CMK (cell line): ENCODE data around the gene HS3ST1.

Experiments used
- DNase-seq: peaks from one replicate; pipeline ENCODE4 v3.0.0-alpha.2; 2010; ENCODE audit warnings: low read depth

HS3ST1 gene

DNA sequence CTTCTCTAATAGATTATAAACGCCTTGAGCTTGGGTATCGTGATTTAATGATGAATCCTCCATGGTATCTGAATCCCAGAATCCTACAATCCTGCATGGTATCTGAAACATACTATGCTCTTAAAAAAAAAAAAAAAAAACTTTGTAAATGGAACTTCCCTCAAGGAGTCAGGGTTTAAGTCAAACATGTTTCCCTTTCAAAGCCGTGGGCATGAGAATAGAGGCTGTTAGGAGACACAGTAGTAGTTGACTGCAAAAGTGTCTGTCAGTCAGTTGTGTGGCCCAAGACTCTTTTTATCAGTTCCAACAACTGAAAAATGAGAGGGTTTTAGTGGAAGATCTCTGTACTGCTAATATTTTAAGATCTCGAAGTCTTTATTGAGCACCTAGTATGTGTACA is 2.4 kb upstream of the HS3ST1 start:
- DNase-seq: no peak

DNA sequence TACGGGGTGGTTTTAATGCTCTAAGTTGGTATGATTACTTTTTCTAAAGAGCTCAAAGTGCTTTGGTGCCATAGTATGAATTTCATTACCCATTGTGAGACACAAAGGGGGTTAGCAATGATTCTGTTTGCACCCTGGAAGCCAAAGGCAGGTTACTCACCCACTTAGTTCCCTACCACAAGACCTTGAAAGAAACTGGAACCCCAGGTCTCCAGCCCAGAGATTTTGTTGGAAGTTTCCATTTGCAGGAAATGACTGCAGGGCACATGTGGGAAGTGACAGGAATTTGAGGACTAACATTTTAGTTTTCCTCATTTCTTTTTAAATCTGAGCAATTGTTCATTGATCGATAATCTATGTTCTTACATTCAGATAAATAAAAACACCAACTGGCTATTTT is 1.8 kb upstream of the HS3ST1 start:
- no peak for DNase-seq

DNA sequence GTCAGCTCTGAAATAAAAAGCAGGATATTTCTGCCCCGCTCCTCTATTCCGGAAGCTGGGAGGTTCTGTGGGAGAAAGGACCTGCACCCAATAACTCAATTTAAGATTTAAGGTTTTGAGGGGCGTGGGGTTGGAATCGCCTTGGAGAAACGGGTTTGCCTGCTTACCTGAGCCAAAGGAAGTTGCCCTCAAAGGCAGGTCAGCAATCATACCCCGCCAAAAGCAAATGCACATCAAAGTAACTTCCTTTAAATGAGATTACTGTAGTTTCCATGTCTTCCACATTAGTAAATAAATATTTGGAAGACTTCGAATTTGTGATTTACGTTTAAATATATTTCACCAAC is 978 bp upstream of the HS3ST1 start:
- no peak for DNase-seq

DNA sequence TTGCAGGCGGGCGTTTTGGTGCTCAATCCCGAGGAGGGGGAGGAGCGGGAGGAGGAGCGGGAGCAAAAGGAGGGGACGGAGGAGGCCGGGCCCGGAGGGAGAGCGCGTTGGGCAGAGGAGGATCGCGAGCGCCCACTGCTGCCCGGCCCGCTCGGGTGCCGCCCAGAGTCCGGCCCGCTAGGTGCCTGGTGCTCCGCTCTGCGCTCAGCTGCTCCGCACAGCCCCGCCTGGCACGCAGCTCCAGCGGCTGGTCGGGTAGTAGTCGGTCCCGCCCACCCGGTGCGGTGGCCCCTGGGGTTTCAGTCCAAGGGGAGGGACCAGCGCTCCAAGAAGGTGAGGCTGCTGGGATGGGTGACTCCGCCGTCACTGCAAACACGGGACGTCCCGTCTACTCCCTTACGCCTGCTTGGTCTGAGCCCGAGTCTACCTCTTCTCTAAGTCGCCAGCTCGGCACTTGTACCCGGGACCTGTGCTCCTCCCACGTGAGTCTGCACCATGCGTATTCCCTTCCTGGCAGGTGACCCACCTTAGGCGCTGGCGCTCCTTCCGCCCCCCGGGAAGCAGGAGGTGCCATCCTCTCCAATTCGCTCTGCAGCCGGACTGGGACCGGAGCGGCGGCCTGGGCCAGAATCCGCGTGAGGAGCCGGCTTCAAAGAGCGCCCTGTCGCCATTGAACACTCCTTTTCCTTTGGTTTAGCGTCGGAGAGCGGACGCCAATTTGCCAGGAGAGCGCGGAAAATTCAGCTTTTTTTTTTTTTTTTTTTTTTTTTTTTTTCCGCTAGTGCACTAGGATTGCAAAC is 405 bp upstream of the HS3ST1 start:
- no peak for DNase-seq

DNA sequence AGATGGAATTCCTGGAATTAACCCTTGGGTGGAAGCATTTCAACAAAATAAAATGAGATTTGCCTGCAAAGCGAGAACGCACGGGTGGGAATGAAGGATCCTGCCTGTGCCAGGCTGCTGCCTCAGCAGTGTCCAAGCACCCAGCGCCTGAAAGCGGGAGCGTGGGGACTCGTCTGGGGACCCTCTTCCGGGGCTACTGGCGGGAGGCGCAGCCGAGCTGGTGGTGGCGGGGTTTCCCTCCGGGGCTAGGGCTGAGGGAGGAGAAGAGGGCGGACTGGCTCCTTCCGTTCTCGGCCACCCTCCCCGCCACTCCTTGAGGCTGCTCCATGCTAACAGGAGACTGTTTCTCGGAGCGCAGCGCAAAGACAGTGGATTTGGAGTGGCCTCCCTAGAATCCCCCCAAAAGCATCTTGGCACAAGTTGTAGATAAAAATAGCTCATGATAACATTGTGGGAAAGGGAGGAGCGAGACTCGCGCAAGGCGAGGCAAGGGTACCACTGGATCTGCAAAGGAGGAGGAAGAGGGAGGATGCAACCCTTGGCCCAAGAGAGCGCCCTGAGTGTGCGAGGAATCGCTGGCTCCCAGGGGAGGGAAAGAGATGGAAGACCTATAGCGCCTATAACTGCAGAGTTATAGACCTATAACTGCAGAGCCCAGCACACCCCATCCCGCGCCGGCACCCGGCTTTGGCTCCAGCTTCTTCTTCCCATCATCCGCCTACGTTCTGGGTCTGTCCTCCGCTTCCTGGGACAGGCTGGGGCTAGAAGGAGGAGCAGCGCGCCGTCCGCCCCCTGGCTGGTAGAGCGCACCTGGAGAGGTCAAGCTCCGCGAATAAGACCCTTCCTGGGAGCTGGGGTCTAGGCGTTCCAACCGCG is 1.3 kb downstream of the HS3ST1 start:
- DNase-seq: no peak

DNA sequence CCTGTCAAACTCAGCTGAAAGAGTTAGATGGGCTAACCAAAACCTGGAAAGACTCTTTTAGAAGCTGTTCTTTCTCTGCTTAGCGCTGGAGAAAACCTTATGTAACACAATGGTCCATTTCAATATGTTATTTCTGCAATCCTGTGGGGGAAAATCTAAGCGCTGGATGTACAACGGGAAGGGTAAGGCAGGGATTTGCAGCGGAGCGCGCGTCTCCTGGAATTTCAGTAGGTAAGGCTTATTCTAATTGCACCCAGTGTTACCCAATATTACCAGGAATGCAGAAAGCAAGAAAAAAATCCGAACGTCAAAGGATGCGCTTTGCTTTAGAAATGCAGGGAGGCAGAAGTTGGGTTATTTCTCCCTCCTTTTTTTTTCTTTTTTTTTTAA is 2.0 kb downstream of the HS3ST1 start:
- DNase-seq: no peak

DNA sequence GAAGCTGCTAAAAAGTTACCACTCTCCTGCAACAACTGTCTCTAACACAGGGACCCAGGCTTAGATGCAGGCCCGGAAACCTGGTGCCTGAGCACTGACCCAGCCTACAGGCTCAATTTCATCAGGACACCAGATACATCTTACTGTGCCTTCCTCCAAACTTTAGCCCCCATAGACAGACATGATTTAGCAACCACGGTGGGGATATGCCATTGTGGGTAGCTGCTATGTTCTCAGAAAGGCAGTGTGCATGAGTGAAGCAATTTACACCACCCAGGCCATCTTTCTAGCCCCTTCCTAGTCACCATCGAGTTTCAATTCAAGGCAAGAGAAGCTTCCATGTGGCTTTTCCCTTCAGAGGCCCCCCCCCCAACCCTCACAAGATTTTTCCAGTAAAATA is 2.7 kb downstream of the HS3ST1 start:
- no peak for DNase-seq

DNA sequence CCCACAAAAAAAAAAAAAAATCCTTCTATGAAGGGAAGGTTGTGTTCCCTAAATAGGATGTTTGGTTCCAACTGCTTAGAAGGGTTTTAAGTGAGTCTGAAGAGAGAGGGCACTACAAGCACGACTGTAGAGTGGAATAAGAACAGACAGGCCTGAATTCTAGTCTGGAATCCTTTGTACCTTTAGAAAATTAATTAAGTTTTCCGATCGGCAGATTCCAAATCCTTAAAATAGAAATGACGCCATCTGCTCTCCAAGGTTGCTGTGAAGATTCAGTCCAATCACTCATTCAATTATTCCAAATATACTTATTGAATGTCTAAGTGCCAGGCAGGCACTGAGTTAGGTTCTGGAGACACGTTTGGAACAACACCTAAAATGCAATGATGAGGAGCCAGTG is 3.8 kb downstream of the HS3ST1 start:
- no peak for DNase-seq

DNA sequence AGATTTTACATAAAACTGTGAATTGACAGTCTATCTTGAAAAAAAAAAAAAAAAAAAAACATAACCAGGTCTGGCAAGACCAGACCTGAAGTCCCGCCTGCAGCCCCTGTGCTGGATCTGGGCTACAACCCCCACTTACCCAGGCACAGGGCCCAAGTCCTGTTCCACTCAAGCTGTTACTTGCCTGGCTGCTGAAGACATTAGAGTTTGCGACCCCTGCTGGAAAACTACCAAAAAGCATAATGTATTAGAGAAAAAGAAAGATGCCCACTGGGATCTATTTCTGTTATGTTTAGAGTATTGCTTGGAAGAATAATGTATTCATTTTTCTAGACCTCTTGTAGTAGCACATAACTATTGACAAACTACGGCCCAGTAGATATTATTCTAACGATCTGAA is 4.7 kb downstream of the HS3ST1 start:
- peak; percentile 4 for DNase-seq

DNA sequence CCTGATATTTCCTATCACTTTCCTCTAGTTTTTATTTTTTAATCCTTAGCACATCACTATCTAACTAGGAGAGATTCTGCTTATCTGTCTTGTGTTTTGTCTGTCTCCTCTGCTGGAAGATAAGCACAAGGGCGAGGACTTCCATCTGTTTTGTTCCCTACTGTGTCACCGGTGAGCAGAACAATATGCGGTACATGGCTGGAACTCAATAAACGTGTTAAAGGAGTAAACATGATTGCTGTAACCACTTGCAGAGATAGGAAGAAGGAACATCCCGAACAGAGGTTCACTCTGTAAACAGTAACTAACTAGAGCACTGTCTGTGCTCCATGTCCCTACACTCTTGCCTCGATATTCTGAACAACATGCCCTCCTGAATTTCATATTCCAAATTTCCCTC is 5.2 kb downstream of the HS3ST1 start:
- peak; percentile 27 for DNase-seq

DNA sequence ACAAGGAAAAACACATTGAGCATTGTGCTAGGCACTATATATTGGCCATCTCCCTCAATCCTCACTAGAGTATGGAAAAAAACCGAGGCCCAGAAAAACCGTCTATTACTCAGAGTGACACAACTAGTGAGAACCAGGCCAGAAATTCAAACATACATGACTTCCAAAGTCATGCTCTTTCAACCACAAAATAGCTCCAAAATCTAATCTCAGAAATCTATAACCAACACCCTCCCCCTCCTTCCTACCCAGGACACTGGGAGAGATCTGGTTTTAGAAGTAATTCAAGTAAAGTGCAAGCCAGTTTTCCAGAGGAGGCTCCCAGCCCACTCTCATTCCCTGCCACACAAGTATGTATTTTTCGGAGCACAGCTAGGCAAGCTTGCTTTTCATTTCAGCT is 7.6 kb downstream of the HS3ST1 start:
- no peak for DNase-seq

DNA sequence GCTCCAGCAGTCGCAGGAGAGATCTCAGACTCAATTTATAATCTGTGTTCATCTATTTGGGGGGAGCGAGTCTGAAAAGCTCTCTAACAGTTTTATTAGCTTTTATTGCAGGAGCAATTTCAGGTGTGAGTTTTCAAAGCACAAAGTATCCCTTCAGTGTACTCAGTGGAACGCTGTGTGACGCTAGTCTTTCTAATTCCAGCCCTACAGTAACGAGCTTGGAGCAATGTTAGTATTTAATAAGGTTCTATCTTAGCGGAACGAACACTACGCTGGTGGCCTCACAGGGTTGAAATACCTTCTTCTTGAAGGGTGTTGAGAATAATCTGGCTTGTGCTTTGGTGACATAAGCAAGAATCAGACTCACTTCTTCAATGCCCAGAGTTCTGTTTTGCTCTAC is 8.4 kb downstream of the HS3ST1 start:
- DNase-seq: no peak

DNA sequence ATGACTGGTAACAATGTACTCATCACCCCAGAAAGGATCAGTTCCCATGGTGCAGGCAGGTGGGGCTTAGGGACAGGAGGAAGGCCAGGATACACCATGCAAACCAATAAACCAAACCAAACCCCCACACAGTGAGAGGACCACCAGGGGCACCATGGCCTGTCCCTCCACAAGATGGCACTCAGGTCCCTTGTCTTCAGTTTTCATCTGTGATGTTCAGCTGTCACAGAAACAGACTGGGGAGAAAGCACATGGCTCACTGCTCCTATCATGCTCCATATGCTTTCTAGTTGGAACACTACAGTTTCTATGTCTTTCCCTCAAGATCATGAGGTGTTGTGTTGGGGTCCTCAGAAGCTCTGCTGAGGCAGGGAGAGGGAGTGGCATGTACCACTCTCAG is 10.1 kb downstream of the HS3ST1 start:
- no peak for DNase-seq

DNA sequence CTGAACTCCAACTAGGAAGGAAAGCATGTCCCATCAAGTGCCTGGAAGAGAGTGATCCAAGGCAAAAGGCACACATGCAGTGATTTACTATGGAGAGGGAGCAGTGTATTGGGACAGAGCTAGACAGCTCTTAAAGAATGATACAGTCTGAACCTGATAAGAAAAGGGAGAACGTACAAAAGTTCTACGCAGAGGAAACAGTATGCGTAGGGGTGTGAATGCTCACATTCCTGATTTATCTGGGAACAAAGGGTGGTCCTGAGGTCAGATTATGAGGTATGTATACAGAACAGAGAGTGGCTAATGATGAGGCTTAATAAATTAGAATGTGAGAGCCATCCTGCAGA is 12.0 kb downstream of the HS3ST1 start:
- no peak for DNase-seq

DNA sequence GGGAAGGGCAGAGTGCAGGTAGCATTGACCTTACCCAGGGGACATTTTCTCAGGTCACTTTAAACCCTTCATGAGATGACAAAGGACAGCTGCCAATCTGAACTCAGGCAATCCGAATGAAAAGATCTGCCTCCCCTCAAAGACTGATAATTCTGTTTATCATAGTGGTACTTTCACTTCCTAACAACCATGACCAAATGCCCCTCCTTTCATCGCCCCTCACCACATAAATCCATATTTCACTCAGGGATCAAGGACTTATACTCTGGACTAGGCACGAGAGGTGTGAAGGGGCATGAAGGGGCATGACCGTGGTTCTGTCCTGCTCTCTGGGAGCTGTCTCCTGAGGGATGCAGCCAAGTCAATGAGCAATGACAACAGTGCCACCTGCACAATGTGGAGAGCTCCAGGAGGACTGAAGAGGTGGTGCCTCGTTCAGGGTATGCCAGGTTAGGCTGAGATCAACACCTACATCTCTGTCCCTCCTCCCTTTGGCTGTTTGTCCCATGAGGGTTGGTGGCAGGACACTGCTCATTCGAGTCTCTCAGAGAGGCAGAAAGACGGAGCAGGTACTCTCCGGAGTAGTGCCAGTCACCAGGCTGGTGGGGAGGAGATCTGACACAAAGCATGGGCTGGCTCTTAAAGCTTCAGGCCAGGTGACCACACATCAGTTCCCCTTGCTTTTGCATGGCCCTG is 12.5 kb downstream of the HS3ST1 start:
- DNase-seq: no peak

DNA sequence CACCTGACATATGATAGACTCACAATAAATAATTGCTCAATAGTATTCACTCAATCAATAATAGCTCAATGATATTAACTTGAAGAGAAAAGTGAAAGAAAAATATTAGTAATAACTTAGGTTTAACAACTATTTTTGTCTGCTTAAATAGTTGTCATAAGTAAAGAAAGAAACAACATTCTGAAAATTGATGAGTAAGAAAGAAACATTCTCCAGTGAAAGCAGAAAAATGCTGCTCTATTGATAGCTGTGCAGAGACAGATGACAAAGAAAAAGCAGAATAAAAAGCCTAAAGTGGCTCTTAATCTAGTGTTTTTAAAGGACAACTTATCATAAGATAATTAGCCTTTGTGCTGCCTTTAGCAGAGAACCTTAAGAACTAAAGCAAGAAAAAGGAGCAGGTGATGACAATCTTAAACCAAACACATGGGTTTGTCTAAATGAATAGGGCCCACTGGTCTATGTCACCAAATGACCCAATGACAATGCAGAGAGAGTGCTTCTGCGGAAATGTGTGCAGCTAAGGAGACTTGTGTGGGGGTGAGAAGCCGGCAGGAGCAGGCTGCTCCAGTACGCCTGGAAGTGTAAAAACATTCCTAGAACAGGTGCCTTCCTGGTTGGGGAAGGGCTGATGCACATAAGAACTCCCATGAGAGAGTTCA is 13.2 kb downstream of the HS3ST1 start:
- DNase-seq: no peak

DNA sequence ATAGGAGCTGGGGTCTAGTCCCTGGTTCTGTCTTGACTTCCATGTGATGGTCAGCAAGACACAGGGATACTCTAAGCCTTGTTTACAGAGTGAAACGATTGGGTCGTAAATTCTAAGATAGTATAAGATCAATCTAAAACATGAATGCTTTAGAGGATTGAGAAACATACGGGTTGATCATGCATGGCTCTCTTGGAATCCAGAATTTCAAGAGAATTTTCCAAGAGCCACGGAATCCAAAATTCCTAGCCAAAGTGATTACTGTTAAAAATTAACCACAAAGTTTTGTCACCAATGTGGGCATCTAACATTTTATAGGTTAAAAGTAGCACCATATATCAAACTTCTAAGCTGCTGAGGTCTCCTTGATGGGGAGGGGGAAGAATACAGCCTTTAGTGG is 16.5 kb downstream of the HS3ST1 start:
- DNase-seq: no peak

DNA sequence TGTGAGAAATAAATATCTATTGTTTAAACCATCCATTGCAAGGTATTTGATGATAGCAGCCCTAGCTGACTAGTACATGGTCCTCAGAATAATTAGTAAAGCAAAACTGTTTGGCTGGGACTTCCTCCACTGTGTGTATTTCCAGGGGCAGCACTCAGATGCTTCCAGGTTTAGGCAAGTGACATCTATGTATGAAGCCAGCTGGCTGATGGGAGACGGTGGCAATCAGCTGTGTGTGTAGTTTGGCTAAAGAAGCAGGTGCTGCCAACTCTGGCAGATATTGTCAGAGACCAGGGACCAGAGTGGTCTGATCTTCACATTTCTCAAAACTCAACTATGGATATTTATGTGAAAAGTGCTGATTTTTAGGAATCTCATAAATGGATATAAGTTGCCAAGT is 19.1 kb downstream of the HS3ST1 start:
- DNase-seq: no peak

DNA sequence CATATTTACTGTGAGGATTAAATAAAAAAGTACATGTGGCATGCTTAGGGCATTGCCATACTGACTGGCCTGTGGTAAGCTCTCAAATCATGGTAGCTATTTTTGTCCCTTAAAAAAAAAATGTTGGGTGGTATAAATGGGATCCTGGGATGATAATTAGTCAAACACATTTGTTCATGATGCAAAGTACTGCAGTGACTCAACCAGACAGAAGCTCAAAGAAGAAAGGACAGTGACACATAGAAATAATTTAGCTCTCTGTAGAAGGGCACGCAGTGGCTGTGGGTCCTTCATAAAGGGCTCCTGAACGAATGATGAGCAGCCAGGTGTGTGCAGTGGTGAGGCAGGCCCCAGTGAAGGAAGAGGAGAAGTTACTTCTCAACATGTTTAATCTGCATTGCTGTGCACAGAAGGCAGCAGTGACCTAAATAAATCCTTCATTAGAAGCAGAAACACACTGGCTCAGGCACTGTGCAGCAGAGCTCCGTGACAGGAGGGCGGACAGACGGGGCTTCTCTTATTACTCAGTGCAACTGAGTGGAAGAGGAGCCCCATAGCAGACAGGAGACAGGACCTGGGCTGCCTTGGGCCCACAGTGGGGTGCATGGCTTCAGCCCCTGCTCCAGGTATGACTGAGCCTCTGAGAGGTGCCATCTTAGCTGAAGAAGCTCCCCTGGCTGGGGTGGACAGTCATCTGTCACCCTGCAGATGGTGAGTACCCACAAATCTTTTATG is 20.3 kb downstream of the HS3ST1 start:
- DNase-seq: no peak

DNA sequence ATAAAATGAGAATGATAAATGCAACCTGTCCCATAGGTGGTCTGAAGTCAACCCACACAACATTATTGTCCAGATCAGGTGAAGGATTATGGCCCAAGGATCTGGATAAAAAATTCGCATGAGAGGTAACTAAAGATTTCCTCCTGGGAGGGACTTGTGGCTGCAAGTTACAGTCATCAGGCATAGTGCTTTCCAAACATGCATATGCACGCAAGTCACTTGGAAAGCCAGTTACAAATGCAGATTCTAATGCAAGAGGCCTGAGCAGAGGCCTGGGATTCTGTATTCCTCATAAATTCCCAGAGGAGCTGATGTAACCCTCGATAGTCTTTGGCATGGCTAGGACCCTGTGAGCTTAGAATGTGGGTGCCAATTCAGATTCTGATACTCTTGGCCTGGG is 21.1 kb downstream of the HS3ST1 start:
- DNase-seq: no peak

DNA sequence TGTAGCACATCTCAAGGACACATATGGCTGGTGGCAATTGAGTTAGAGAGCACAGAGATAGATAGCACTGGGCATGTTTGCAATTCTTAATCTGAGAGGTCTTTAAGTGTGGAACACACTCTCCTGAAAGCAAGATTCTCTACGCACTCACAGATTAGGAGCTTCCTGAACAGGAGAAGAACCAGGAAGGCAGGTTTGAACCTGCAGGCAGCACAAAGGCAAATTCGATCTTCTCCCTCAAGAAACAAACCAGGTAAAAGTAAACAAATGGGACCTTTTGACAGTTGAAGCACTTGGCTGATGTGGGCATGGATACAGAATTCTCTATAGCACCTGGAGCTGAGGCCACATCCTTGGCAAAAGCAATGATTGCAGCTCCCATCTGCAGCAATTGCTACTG is 24.3 kb downstream of the HS3ST1 start:
- DNase-seq: no peak

DNA sequence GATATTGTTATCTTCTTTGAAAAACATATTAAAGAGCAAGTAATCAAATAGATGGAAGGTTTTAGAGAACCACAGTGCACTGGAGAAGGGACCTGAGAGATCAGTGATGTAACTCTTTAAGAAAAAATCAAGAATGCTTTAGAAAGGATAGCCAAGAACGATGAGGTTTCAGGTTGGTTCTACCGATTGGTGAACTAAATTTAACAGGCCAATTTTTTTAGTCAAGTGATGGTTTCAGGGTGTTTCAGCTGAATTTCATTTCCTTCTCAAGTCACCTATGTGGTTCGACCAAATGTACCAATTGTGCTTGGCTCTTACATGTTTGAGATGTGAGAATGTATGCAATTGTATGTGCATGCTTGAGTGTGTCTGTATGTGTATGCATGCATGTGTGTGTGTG is 26.5 kb downstream of the HS3ST1 start:
- no peak for DNase-seq
